Natural killer cell (primary cell): ENCODE data around the gene LPCAT2. TPM values are rescaled to one million over a fixed set of nuclear protein-coding genes. Genes with fewer than 3 reads are reported as not detected.

ENCODE experiments used
- ATAC-seq, 3 donors: fragments of 150-1000 bp in 2 of 3; fragments of 200-7000 bp in 1 of 3; cut with Tn5 transposase; 1 replicate in 1 of 3; 2 replicates in 2 of 3; pipeline ENCODE4 v1.10.0; 2021; ENCODE audit warnings: mild to moderate bottlenecking in 2 of 3, moderate library complexity in 2 of 3
- DNase-seq, 2 donors: peaks; one replicate each; pipeline versions ENCODE4 v3.0.0 to v3.0.0-alpha.2; 2013 to 2021; ENCODE audit warnings: mixed read lengths in 1 of 2
- H3K27ac ChIP-seq: one replicate; pipeline ENCODE4 v1.5.1; 2013; ENCODE audit warnings: mild to moderate bottlenecking, low read length
- H3K27me3 ChIP-seq: one replicate; pipeline ENCODE4 v1.6.1; 2013; ENCODE audit warnings: low read length; ENCODE audit not compliant: control insufficient read depth, insufficient read depth
- H3K36me3 ChIP-seq: one replicate; pipeline ENCODE4 v1.6.1; 2013; ENCODE audit warnings: low read length; ENCODE audit not compliant: control insufficient read depth, insufficient read depth
- H3K4me1 ChIP-seq: one replicate; pipeline ENCODE4 v1.6.1; 2013; ENCODE audit warnings: low read length; ENCODE audit not compliant: control insufficient read depth, insufficient read depth
- H3K4me3 ChIP-seq: one replicate; pipeline ENCODE4 v1.5.1; 2013; ENCODE audit warnings: low read length
- H3K9me3 ChIP-seq: one replicate; pipeline ENCODE4 v1.6.1; 2013; ENCODE audit warnings: low read length; ENCODE audit not compliant: control insufficient read depth, insufficient read depth
- H3K27ac Mint-ChIP-seq, 2 donors: one replicate each; pipeline ENCODE4 v1.8.0; 2022; ENCODE audit warnings: mild to moderate bottlenecking in 2 of 2, mixed read lengths in 2 of 2, moderate library complexity in 1 of 2
- H3K27me3 Mint-ChIP-seq, 2 donors: one replicate each; pipeline ENCODE4 v1.8.0; 2022; ENCODE audit warnings: low read depth in 2 of 2, mixed read lengths in 2 of 2
- H3K36me3 Mint-ChIP-seq: one replicate; pipeline ENCODE4 v1.8.0; 2022; ENCODE audit warnings: mixed read lengths
- H3K4me1 Mint-ChIP-seq, 2 donors: one replicate each; pipeline ENCODE4 v1.8.0; 2022; ENCODE audit warnings: mixed read lengths in 2 of 2
- H3K4me3 Mint-ChIP-seq: one replicate; pipeline ENCODE4 v1.8.0; 2022; ENCODE audit warnings: mild to moderate bottlenecking, moderate library complexity, mixed read lengths
- H3K9me3 Mint-ChIP-seq, 2 donors: one replicate each; pipeline ENCODE4 v1.8.0; 2022; ENCODE audit warnings: mixed read lengths in 2 of 2
- CTCF ChIP-seq: fragments of 200-600 bp; IDR thresholded peaks from one replicate; pipeline ENCODE4 v1.8.0; 2022; ENCODE audit warnings: antibody characterized with exemption
- WGBS: methylation state at CpG from one replicate; pipeline ENCODE4 v1.1.7; 2013; ENCODE audit warnings: missing lambda C conversion rate; ENCODE audit not compliant: insufficient coverage; 5-methylcytosine and 5-hydroxymethylcytosine counted together
- intact Hi-C: fragments of 100-400 bp; cut with micrococcal nuclease; formaldehyde crosslinking; loops from one replicate; pipeline ENCODE4 v1.14.2; 2022
- total RNA-seq, 4 donors: library from RNA; stranded (reverse); fragments of 120-200 nt in 1 of 4; gene quantifications; one replicate each; pipeline versions ENCODE4 v1.2.3 to v1.2.4, GENCODE V29; 2013 to 2022

LPCAT2 gene
- total RNA-seq, 3 donors from 2014 or later (not counting 1 experiment from before 2014, with no cell fraction given): 1.6 to 23.5 (median 3.1) TPM

GRCh38 chr16:55543472-55543871 is 34.6 kb downstream of the LPCAT2 start:
- H3K36me3 ChIP-seq: no peaks in the 10 kb centered on the region
- peaks cover 4 to 10% of the 10 kb centered on the region in 2 donors for H3K27me3 Mint-ChIP-seq
- H3K4me3 ChIP-seq: no peak overlapping the region
- no peaks in the 10 kb centered on the region for H3K9me3 Mint-ChIP-seq
- H3K36me3 Mint-ChIP-seq: no peaks in the 10 kb centered on the region
- no peak overlapping the region for H3K27ac Mint-ChIP-seq
- intact Hi-C loops: no loop called here
- WGBS: 83% methylated on average over 2 of the region's 2 CpGs
- no peak for ATAC-seq
- H3K27me3 ChIP-seq: no peaks in the 10 kb centered on the region
- H3K27ac ChIP-seq: no peak overlapping the region
- H3K4me1 Mint-ChIP-seq: no peaks in the 10 kb centered on the region
- H3K9me3 ChIP-seq: no peaks in the 10 kb centered on the region
- no peak for TF ChIP-seq CTCF
- no peak overlapping the region for H3K4me3 Mint-ChIP-seq
- H3K4me1 ChIP-seq: no peaks in the 10 kb centered on the region
- no peak for DNase-seq

- H3K4me3 ChIP-seq: no peak overlapping the region
- Mint-ChIP-seq H3K4me1 (no peaks in the 10 kb centered on the region), H3K4me3 (no peak overlapping the region), H3K27me3 (peaks cover 0 to 4% of the 10 kb centered on the region in 2 donors), H3K36me3 (no peaks in the 10 kb centered on the region), H3K27ac (no peak overlapping the region), H3K9me3 (peaks cover 0 to 2% of the 10 kb centered on the region in 2 donors)
- DNase-seq (no peak), ATAC-seq (no peak)
- H3K36me3 ChIP-seq: no peaks in the 10 kb centered on the region
- H3K4me1 ChIP-seq: no peaks in the 10 kb centered on the region
- intact Hi-C loops: no loop called here
- TF ChIP-seq CTCF: no peak
- H3K27me3 ChIP-seq: no peaks in the 10 kb centered on the region
- H3K27ac ChIP-seq: no peak overlapping the region
- no peaks in the 10 kb centered on the region for H3K9me3 ChIP-seq
These were observed 43.7 kb downstream of the LPCAT2 start for GRCh38 chr16:55552621-55553020.

- no peak for ATAC-seq
- 67% methylated on average over 1 of the region's 2 CpGs for WGBS
- Histone ChIP-seq H3K9me3 (no peaks in the 10 kb centered on the region), H3K36me3 (no peaks in the 10 kb centered on the region), H3K4me3 (no peak overlapping the region), H3K27me3 (no peaks in the 10 kb centered on the region), H3K27ac (no peak overlapping the region), H3K4me1 (no peaks in the 10 kb centered on the region)
- no peak for TF ChIP-seq CTCF
- intact Hi-C loops: no loop called here
- Mint-ChIP-seq H3K4me1 (no peaks in the 10 kb centered on the region), H3K9me3 (peaks cover 0 to 2% of the 10 kb centered on the region in 2 donors), H3K36me3 (no peaks in the 10 kb centered on the region), H3K27me3 (peaks cover 0 to 4% of the 10 kb centered on the region in 2 donors), H3K27ac (no peak overlapping the region), H3K4me3 (no peak overlapping the region)
- no peak for DNase-seq
These were observed 46.6 kb downstream of the LPCAT2 start for GRCh38 chr16:55555436-55555835.

- Mint-ChIP-seq H3K36me3 (no peaks in the 10 kb centered on the region), H3K27ac (no peak overlapping the region), H3K27me3 (peaks cover 0 to 4% of the 10 kb centered on the region in 2 donors), H3K4me3 (no peak overlapping the region), H3K4me1 (no peaks in the 10 kb centered on the region), H3K9me3 (peaks cover 0 to 4% of the 10 kb centered on the region in 2 donors)
- DNase-seq (no peak), ATAC-seq (no peak)
- TF ChIP-seq CTCF: no peak
- Histone ChIP-seq H3K4me1 (no peaks in the 10 kb centered on the region), H3K36me3 (no peaks in the 10 kb centered on the region), H3K27me3 (no peaks in the 10 kb centered on the region), H3K4me3 (no peak overlapping the region), H3K27ac (no peak overlapping the region), H3K9me3 (no peaks in the 10 kb centered on the region)
- intact Hi-C loops: no loop called here
These were observed 48.3 kb downstream of the LPCAT2 start for GRCh38 chr16:55557186-55557585.
